Ectodermal cell (in vitro differentiated cells): ENCODE measurements around the gene ETV6.

ENCODE experiments used
- H3K27ac ChIP-seq: 2 replicates; pipeline ENCODE4 v1.7.0; 2013; ENCODE audit warnings: mild to moderate bottlenecking, low read depth, low read length; ENCODE audit not compliant: insufficient read depth, poor library complexity, severe bottlenecking
- H3K27me3 ChIP-seq: 2 replicates; pipeline ENCODE4 v1.7.0; 2013; ENCODE audit warnings: mild to moderate bottlenecking, low read length; ENCODE audit not compliant: insufficient read depth, control insufficient read depth, poor library complexity, severe bottlenecking
- H3K36me3 ChIP-seq: one replicate; pipeline ENCODE4 v1.7.0; 2013; ENCODE audit warnings: low read length; ENCODE audit not compliant: control insufficient read depth, insufficient read depth
- H3K4me1 ChIP-seq: one replicate; pipeline ENCODE4 v1.7.0; 2013; ENCODE audit warnings: low read length; ENCODE audit not compliant: control insufficient read depth, insufficient read depth
- H3K4me3 ChIP-seq: 2 replicates; pipeline ENCODE4 v1.7.0; 2013; ENCODE audit warnings: low read depth, low read length, control low read depth; ENCODE audit not compliant: insufficient read depth
- H3K9me3 ChIP-seq: 2 replicates; pipeline ENCODE4 v1.7.0; 2013; ENCODE audit warnings: mild to moderate bottlenecking, low read length, moderate library complexity; ENCODE audit not compliant: control insufficient read depth
- WGBS, 2 experiments: methylation state at CpG; one replicate each; pipeline ENCODE4 v1.1.7; 2013; ENCODE audit warnings: missing lambda C conversion rate in 2 of 2; 5-methylcytosine and 5-hydroxymethylcytosine counted together

ETV6 gene

GRCh38 chr12:11827091-11828061 is 177.9 kb downstream of the ETV6 start:
- peak overlapping the region; percentile 90 for H3K27ac ChIP-seq
- no peaks in the 10 kb centered on the region for H3K36me3 ChIP-seq
- peaks cover 71% of the 10 kb centered on the region for H3K4me1 ChIP-seq
- H3K4me3 ChIP-seq: peak overlapping the region; percentile 17
- H3K9me3 ChIP-seq: no peaks in the 10 kb centered on the region
- WGBS, 2 experiments: 10 to 11% methylated on average over 17 of the region's 17 CpGs
- H3K27me3 ChIP-seq: no peaks in the 10 kb centered on the region

- Histone ChIP-seq H3K9me3 (no peaks in the 10 kb centered on the region), H3K27me3 (no peaks in the 10 kb centered on the region), H3K4me3 (no peak overlapping the region), H3K36me3 (no peaks in the 10 kb centered on the region), H3K27ac (no peak overlapping the region), H3K4me1 (peaks cover 48% of the 10 kb centered on the region)
- 64 to 71% methylated on average over 4 of the region's 4 CpGs for WGBS, 2 experiments
Observed at GRCh38 chr12:11829764-11830194, 180.3 kb downstream of the ETV6 start.

DNA sequence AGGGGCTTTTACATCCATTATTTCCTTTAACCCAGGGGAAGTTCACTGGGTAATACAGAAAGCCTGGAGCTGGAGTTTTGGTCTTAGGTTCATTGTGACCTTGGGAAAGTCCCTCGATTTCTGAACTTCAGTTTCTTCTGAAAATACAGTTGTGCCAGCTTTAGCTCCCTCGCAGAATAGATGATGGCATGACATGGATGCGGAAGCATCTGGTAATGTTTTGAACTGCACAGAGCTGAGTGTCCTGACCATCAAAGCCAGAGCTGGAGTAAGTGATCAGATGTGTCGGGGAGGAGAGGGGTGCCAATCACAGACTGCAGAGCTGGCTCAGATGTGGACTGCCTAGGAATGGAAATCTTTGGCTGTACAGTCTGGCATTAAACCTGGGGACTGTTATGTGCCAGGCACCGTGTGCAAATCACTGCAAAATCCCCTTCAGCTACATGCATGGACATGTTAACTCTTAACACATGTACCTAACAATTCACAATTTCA is 180.9 kb downstream of the ETV6 start:
- no peaks in the 10 kb centered on the region for H3K27me3 ChIP-seq
- no peaks in the 10 kb centered on the region for H3K36me3 ChIP-seq
- H3K27ac ChIP-seq: no peak overlapping the region
- H3K4me1 ChIP-seq: peaks cover 48% of the 10 kb centered on the region
- WGBS, 2 experiments: 95 to 96% methylated on average over 5 of the region's 5 CpGs
- H3K4me3 ChIP-seq: no peak overlapping the region
- H3K9me3 ChIP-seq: no peaks in the 10 kb centered on the region

DNA sequence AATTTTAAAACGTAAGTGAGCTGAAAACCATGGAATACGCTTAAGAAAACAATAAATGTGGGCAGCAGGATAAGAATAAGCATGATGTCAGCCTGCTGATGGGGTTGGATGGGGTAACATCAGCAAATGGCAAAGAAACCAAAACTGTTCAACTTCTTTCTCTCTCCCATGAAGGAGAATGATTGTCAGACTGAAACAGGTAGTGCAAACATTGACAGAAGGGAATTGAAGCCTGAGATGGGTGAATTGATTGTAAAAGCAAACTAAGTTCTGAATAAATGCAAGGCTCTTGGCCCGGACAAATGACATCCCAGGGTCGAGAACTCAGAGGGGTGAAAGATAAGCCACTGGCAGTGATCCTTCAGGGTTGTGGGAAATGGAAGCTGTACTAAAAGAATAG is 182.6 kb downstream of the ETV6 start:
- 88 to 92% methylated on average over 4 of the region's 4 CpGs for WGBS, 2 experiments
- no peak overlapping the region for H3K4me3 ChIP-seq
- no peaks in the 10 kb centered on the region for H3K27me3 ChIP-seq
- no peaks in the 10 kb centered on the region for H3K36me3 ChIP-seq
- H3K4me1 ChIP-seq: peaks cover 34% of the 10 kb centered on the region
- H3K27ac ChIP-seq: no peak overlapping the region
- no peaks in the 10 kb centered on the region for H3K9me3 ChIP-seq

DNA sequence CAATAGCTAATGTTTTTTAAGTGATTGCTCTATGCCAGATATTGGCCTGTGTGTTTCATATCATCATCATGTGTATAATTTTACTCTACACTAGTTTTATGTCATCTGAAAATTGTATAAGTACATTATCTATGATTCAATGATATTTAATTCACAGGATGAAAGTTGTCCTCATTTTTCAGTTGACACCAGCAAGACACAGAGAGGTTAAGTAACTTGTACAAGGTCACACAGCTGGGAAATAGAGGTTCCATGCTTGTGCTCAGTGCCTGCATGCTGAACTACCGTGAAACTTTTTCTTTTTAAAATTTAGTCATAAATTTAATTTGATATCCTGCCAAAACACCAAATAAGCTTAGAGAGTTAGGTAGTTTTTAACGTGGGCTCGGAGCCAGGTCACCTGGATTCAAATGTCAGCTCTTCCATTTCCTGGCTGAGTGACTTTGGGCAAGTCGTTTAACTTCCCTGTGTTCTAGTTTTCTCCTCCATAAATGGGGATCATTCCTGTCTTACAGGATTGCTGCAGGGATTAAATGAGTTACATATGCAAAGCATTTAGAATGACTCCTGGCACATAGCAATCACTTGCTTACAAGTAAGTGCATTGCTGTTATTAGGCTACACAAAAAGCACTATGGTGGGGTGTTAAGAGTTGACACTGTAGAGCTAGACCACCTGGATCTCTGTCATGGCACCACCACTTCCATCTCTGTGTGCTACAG is 183.9 kb downstream of the ETV6 start:
- Histone ChIP-seq H3K36me3 (no peaks in the 10 kb centered on the region), H3K4me1 (peaks cover 21% of the 10 kb centered on the region), H3K27me3 (no peaks in the 10 kb centered on the region), H3K27ac (no peak overlapping the region), H3K4me3 (no peak overlapping the region), H3K9me3 (no peaks in the 10 kb centered on the region)
- WGBS, 2 experiments: 92 to 93% methylated on average over 4 of the region's 4 CpGs

GRCh38 chr12:11834104-11834812 is 184.8 kb downstream of the ETV6 start:
- Histone ChIP-seq H3K4me1 (peaks cover 12% of the 10 kb centered on the region), H3K36me3 (no peaks in the 10 kb centered on the region), H3K27me3 (no peaks in the 10 kb centered on the region), H3K9me3 (no peaks in the 10 kb centered on the region), H3K27ac (no peak overlapping the region), H3K4me3 (no peak overlapping the region)
- WGBS, 2 experiments: 88 to 95% methylated on average over 3 to 4 of the region's 4 CpGs

DNA sequence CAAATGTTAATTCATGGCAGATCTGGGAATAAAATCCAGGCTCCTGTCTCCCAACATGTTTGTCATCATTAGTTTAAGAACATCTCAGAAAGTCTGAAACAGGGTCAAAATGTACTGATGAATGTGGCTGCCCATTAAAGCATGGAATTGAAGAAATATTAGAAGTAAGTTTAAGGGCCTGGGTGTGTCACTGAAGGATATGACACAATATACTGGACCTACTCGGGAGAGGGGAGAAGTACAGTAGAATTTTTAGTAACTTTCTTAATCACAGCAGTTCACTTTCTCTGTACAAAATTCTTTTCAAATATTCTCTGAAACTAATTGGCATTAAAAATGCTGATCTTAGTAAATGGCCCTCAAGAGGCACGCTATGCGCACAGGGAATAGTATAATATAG is 185.5 kb downstream of the ETV6 start:
- H3K9me3 ChIP-seq: no peaks in the 10 kb centered on the region
- H3K27ac ChIP-seq: no peak overlapping the region
- H3K4me3 ChIP-seq: no peak overlapping the region
- 92% methylated on average over 3 of the region's 3 CpGs; no CpG with 5 or more reads in 1 of the 2 experiments for WGBS, 2 experiments
- H3K4me1 ChIP-seq: peaks cover 5% of the 10 kb centered on the region
- H3K36me3 ChIP-seq: no peaks in the 10 kb centered on the region
- no peaks in the 10 kb centered on the region for H3K27me3 ChIP-seq

GRCh38 chr12:11836282-11837151 is 187.0 kb downstream of the ETV6 start:
- Histone ChIP-seq H3K36me3 (no peaks in the 10 kb centered on the region), H3K27me3 (no peaks in the 10 kb centered on the region), H3K9me3 (no peaks in the 10 kb centered on the region), H3K4me1 (no peaks in the 10 kb centered on the region), H3K4me3 (no peak overlapping the region), H3K27ac (no peak overlapping the region)
- 88 to 90% methylated on average over 13 to 14 of the region's 14 CpGs for whole genome bisulfite sequencing, 2 experiments

- Histone ChIP-seq H3K27ac (no peak overlapping the region), H3K4me3 (no peak overlapping the region), H3K36me3 (no peaks in the 10 kb centered on the region), H3K27me3 (no peaks in the 10 kb centered on the region), H3K4me1 (no peaks in the 10 kb centered on the region), H3K9me3 (no peaks in the 10 kb centered on the region)
- 92 to 94% methylated on average over 3 of the region's 3 CpGs for WGBS, 2 experiments
Observed at GRCh38 chr12:11837216-11837934, 187.9 kb downstream of the ETV6 start.
